ENCODE results near the gene TPO. TPM values are rescaled to one million over a fixed set of nuclear protein-coding genes. Genes with fewer than 3 reads are reported as not detected.
"Not testable (repeated sequence)": the region's sequence is repeated elsewhere in the genome, so short reads cannot be mapped to it uniquely, and the experiment has no call there.

The TPO gene
- polyA plus RNA-seq, 1 experiment: not detected

DNA sequence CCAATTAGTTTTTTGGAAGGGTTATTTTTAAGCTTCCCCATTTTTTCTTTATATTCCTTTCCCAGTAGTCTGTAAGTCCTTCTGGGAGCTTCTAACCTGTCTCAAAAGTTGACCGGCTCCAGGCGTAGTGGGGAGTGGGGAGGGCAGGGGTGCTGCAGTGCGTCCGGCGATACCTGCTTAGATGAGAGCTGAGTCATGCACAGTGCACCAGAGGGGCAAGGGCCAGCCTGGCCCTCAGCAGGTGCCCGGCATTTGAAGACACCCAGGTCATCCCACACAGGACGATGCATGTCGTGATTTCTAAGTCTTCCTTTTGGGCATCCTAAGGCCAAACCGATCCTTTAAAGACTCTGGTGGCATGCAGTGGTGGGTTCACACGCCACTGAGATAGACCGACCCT lies 73.4 kb downstream of the TPO start:
- no peaks in the 10 kb centered on the region for H3K36me3 ChIP-seq (ENCODE audit: control insufficient read depth, insufficient read depth, low read length)
- no peak overlapping the region for H3K4me3 ChIP-seq (ENCODE audit: low read depth, low read length)
- CTCF ChIA-PET: no interaction called here
- no peak for TF ChIP-seq CTCF (IDR thresholded peaks at IDR 0.05; ENCODE audit: insufficient read depth, low read depth, low read length)
- POLR2A ChIA-PET: no interaction called here
- DNase-seq (ENCODE audit: low read depth): no peak
- no peaks in the 10 kb centered on the region for H3K27me3 ChIP-seq (ENCODE audit: control insufficient read depth, insufficient read depth, low read length)

- no peak for TF ChIP-seq CTCF (IDR thresholded peaks at IDR 0.05; ENCODE audit: insufficient read depth, low read depth, low read length)
- no peak for DNase-seq (ENCODE audit: low read depth)
- Histone ChIP-seq H3K27me3 (ENCODE audit: control insufficient read depth, insufficient read depth, low read length) (no peaks in the 10 kb centered on the region), H3K4me3 (ENCODE audit: low read depth, low read length) (no peak overlapping the region), H3K36me3 (ENCODE audit: control insufficient read depth, insufficient read depth, low read length) (no peaks in the 10 kb centered on the region)
- ChIA-PET POLR2A (no interaction called here), CTCF (interaction anchor here (0.6 kb wide), 1 partner anchor 62 kb away, joined by 3 read pairs; no protein-coding TSS in a partner anchor)
Measured at GRCh38 chr2:1487758-1488157, 74.5 kb downstream of the TPO start.

- no peaks in the 10 kb centered on the region for H3K36me3 ChIP-seq (ENCODE audit: control insufficient read depth, insufficient read depth, low read length)
- ChIA-PET POLR2A (no interaction called here), CTCF (interaction anchor here (0.6 kb wide), 1 partner anchor 62 kb away, joined by 3 read pairs; no protein-coding TSS in a partner anchor)
- DNase-seq (ENCODE audit: low read depth): no peak
- TF ChIP-seq CTCF (IDR thresholded peaks at IDR 0.05; ENCODE audit: insufficient read depth, low read depth, low read length): no peak
- H3K27me3 ChIP-seq (ENCODE audit: control insufficient read depth, insufficient read depth, low read length): no peaks in the 10 kb centered on the region
- no peak overlapping the region for H3K4me3 ChIP-seq (ENCODE audit: low read depth, low read length)
Measured at GRCh38 chr2:1488181-1488671, 75.0 kb downstream of the TPO start.

DNA sequence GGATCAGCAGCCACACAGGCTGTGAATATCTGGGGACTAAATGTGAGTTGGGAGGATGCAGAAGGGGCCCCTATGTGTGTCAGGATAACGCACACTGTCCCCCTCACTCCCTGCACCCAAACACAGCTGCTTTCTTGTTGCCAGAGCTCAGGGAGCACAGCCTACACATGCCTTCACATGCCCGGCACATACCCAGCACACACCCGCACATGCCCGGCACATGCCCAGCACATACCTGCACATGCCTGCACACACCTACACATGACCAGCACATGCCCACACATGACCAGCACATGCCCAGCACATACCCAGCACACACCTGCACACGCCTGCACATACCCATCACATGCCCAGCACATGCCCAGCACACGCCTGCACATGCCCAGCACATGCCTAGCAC lies 75.6 kb downstream of the TPO start:
- no peak for TF ChIP-seq CTCF (IDR thresholded peaks at IDR 0.05; ENCODE audit: insufficient read depth, low read depth, low read length)

GRCh38 chr2:1489486-1489885 lies 76.2 kb downstream of the TPO start:
- H3K36me3 ChIP-seq (ENCODE audit: control insufficient read depth, insufficient read depth, low read length): no peaks in the 10 kb centered on the region
- CTCF ChIA-PET: no interaction called here
- POLR2A ChIA-PET: no interaction called here
- no peak for TF ChIP-seq CTCF (IDR thresholded peaks at IDR 0.05; ENCODE audit: insufficient read depth, low read depth, low read length)
- no peak for DNase-seq (ENCODE audit: low read depth)
- H3K27me3 ChIP-seq (ENCODE audit: control insufficient read depth, insufficient read depth, low read length): no peaks in the 10 kb centered on the region
- no peak overlapping the region for H3K4me3 ChIP-seq (ENCODE audit: low read depth, low read length)

More for the DNA sequence above, 75.6 kb downstream of the TPO start:
- Histone ChIP-seq H3K27me3 (ENCODE audit: control insufficient read depth, insufficient read depth, low read length) (no peaks in the 10 kb centered on the region), H3K36me3 (ENCODE audit: control insufficient read depth, insufficient read depth, low read length) (no peaks in the 10 kb centered on the region), H3K4me3 (ENCODE audit: low read depth, low read length) (no peak overlapping the region)
- CTCF ChIA-PET: no interaction called here
- POLR2A ChIA-PET: no interaction called here
- DNase-seq (ENCODE audit: low read depth): no peak

- POLR2A ChIA-PET; H3K4me3 ChIP-seq (ENCODE audit: low read depth, low read length); DNase-seq (ENCODE audit: low read depth); CTCF ChIA-PET; H3K27me3 ChIP-seq (ENCODE audit: control insufficient read depth, insufficient read depth, low read length); H3K36me3 ChIP-seq (ENCODE audit: control insufficient read depth, insufficient read depth, low read length): not testable (repeated sequence)
Measured at GRCh38 chr2:1490381-1490780, 77.1 kb downstream of the TPO start.

Measured in BJ (cell line).